GM19193 (cell line): ENCODE results near the gene FAM120C.

ENCODE experiments used
- POLR2A ChIP-seq: IDR thresholded peaks from 4 replicates; pipeline ENCODE4 v1.6.1; 2011; ENCODE audit not compliant: insufficient read depth, insufficient read length; ENCODE audit errors: extremely low read depth

The FAM120C gene, protein sequence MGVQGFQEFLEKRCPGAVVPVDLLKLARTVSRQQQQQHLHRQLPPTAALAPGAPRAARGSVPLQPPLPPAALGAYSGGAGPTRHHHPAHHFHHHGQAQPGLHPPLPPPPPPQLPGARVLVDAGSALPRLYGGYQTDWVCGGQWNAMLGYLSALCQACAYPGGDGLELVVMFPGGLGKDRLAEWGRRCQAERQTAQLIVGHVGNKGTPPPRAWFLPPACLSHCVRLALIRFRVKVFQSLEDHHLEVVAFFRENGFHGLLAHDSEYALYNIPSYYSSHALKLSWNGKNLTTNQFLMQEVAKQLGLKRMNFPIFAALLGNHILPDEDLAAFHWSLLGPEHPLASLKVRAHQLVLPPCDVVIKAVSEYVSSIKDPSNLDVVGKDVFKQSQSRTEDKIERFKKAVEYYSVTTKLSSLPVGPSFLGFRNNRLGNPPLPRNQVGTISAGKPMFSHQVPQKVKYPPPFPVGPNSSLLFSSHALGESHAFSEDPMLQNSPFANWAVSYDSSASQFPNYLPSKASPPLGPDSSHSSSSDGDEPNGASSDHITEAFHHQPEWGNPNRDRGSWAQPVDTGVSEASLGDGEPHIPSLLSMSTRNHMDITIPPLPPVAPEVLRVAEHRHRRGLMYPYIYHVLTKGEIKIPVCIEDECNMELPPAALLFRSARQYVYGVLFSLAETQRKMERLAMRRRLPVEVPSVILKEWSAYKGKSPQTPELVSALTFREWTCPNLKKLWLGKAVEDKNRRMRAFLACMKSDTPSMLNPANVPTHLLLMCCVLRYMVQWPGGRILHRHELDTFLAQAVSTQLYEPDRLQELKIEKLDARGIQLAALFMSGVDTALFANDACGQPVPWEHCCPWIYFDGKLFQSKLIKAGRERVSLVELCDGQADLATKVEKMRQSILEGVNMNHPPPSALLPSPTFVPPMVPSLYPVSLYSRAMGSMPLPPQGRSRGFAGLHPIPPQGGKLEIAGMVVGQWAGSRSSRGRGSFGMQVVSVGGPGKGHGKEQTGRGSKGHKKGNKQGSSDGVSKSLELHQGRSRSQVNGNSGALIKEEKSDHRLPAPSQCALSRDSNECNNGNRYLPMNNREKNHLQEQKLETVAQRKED

DNA sequence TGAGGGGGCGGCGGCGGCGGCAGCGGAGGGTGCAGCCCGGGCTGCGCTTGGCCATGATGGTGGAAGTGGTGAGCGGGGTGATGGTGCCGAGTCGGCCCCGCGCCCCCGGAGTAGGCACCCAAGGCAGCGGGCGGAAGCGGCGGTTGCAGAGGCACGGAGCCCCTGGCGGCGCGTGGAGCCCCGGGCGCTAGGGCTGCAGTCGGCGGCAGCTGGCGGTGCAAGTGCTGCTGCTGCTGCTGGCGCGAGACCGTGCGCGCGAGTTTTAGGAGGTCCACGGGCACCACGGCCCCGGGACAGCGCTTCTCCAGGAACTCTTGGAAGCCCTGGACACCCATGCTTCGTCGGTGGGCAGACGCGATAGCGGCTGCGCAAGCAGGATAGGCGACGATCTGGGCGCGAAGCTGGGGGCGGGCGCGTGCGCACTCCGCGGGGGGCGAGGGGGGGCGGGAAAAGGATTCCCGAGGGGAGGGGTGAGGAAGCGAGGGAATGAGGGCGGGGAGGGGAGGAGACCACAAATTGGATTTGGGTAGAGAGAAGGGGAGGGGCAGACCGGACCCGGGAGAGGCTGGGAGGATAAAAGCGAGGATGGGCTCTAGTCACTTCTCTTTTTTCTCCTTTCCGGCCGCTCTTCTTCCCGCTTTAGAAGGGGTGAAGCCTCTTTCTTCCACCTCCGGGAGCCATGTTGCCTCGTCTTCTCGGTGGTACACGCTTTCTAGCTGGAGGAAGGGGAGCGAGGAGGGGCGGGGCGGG, at the start of gene FAM120C:
Gene FAM120C, minus strand, starts transcription at position 391 of the 750 bp plus-strand sequence. Its CDS starts 56 bp downstream, at position 335.
- no peak for TF ChIP-seq POLR2A

DNA sequence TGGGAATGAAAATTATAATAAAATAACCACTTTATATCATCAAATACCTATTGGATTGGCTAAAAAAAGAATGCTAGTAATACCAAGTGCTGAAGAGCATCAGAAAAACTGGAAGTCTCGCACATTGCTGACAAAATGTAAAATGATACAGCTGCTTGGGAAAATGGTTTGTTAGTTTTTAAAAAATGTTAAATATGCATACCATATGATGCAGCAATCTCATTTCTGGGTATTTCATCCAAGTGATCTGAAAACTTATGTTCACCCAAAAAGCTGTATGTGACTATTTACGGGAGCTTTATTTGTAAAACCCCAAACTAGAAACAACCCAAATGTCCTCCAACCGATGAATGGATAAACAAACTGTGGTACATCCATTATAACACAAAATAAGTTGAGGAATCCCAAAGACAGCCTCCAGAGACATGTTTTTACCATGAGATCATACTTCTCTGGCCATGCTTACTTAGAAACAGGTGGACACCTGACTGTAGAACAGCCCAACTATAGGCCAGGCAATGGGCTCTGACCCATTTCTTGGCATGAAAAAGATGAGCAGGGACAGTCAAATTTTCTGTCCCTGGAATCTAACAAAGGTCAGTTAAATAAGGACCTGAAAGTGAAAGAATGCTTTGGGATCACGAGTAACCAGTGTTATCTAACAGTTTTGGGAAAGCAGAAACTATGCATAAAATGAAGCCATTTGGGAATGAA, 47.5 kb upstream of the FAM120C start:
- TF ChIP-seq POLR2A = no peak

DNA sequence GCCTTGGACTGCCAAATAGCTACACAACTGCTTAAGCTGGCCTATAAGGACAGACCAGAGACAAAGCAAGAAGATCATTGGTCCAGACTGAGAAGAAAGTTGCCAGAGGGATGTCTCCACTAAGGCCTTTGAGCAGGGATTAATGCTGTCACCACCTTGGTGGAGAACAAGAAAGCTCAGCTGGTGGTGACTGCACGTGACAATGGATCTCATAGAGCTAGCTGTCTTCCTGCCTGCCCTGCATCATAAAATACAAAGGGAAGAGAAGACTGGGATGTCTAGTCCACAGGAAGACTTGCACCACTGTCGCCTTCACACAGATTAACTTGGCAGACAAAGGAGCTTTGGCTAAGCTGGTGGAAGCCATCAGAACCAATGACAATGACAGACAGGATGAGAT, 40.5 kb upstream of the FAM120C start:
- no peak for TF ChIP-seq POLR2A

DNA sequence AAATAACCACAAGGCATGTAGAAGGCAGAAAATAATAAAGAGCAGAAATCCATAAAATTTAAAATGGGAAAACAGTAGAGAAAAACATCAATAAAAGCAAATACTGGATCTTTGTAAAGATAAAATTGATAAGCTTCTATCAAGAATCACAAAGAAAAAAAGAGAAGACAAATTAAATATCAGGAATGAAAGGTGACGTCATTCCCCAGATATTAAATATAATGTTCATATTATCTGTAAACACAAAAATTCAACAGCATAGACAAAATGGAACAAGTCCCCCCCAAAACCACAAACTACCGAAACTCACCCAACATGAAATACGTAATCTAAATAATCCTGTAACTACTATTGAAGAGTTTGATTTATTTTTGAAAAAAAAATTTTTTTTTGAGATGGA, 30.5 kb upstream of the FAM120C start:
- TF ChIP-seq POLR2A = no peak

DNA sequence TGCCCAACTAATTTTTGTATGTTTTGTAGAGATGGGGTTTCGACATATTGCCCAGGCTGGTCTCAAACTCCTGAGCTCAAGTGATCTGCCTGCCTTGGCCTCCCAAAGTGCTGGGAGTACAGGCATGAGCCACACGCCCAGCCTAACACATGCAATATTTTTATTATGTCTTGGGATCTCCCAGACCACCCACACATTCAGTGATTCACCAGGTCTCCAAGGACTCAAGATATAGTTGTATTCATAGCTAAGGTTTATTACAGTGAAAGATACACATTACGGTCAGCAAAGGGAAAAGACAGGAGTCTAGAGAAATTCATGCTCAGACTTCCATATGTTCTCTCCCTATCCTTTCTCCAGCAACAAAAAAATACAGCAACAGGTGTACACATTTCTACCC, 25.5 kb upstream of the FAM120C start:
- TF ChIP-seq POLR2A = no peak

DNA sequence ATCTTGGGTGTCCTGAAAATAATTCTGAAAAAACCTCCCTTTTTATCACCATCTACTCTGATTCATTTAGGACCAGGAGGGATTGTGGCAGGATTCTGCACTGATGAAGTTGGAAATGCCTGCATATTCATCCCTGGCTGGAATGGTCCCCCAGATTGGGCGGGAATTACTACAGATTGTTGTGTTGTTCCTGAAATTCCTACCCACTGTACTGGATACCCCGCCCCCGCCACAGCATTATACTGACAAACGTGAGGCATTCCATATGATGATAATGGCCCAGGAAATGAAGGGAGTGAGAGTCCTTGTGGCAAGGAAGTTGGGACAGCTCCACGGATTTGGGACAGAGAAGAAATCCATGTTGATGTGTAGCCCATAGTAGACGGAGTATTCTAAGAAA, 15.2 kb upstream of the FAM120C start:
- TF ChIP-seq POLR2A = no peak

DNA sequence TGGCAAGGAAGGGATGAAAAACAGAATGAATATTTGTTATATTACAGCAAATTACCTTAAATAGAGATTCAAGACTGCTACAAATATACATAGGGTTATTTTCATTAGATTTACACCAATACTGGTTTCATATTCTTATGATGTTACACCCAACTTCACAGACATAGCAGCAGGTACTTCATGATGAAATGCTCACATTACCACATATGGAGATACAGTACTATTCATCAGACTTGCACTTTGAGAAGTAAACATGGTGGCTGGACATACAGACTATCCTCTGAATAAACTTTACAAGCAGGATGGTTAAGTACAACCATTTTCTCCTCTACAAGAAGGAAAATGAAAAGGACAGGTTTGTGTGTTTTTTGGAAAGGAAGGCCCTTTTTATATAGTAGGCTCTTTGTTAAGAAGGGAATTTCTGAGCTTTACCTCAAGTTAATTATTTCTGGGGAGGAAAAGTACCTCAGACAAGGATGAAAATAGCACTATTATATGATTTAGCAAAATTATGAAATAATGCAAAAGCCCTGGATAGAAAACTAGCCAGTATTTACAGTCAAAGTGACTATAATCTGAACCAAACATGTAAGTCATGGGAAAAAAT, 12.0 kb upstream of the FAM120C start:
- no peak for TF ChIP-seq POLR2A

DNA sequence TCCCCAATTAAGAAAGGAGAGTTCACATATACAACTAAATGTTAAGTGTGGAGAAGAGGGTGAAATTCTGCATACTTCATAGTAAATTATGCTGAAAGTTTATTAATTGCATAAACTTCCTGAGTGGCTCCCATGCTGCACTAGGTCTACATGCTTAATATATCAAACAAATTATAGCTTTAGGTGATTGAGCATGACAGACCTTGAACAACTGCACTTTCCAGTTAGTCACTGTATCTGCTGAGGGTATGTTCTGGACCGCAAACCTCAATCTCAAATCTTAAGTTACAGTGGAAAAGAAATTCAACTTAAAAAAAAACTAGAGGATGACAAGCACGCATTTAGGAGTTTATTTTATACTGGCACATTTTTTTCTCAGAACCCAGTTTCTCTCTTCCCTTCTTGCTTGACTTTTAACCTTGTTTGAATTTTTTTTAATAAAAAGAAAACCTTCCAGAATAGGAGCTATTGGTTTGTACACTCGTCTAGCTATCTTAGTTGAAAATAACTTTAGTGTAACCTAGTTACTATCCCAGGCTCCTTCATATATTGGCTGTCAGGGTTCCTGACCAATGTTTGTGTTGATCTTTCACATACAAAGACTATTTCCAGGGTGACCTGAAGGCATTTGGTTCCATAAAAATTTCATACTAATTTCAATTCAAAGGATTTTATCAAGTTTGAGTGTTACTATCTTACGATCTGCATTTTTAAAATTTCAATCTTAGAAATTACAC, 10.2 kb upstream of the FAM120C start:
- no peak for TF ChIP-seq POLR2A

DNA sequence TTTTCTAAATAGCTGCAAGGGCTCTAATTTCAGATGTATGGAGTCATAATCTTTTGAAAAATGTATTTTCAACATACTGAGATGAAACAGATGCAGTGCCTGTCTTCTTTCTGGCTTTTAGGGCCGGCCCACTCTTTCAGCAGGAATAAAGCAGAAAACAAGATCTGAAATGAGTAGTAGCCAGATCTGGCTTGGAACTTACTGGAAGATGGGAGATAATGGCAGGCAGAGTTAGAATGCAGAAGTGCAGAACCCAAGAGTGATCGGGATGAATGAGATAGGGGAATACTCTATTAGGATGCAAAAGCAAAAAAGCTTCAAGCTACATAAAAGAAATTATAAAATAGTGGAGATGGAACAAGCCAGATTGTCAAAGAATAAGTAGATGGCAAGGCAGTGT, 1.4 kb upstream of the FAM120C start:
- TF ChIP-seq POLR2A = no peak

DNA sequence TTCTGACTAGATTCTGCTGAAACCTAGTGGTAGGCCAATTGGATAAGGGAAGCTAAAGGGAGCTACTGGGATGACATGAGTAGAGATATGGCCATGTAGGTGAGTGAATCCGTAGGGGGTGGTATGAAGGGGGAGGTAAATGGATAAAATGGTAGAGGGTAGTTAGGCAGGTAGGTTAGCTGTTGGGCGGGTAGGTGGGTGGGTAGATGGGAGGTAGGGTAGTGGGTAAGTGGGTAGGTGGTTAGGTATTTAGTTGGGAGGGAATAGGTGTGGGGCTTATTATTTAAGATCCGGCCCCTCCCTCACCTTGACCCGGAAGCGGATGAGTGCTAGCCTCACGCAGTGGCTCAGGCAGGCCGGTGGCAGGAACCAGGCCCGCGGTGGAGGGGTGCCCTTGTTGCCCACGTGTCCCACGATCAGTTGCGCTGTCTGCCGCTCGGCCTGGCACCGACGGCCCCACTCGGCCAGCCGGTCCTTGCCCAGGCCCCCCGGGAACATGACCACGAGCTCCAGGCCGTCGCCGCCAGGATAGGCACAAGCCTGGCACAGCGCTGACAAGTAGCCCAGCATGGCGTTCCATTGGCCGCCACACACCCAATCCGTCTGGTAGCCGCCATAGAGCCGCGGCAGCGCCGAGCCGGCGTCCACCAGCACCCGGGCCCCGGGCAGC, 725 bp downstream of the FAM120C start:
- TF ChIP-seq POLR2A = peak; percentile 71

DNA sequence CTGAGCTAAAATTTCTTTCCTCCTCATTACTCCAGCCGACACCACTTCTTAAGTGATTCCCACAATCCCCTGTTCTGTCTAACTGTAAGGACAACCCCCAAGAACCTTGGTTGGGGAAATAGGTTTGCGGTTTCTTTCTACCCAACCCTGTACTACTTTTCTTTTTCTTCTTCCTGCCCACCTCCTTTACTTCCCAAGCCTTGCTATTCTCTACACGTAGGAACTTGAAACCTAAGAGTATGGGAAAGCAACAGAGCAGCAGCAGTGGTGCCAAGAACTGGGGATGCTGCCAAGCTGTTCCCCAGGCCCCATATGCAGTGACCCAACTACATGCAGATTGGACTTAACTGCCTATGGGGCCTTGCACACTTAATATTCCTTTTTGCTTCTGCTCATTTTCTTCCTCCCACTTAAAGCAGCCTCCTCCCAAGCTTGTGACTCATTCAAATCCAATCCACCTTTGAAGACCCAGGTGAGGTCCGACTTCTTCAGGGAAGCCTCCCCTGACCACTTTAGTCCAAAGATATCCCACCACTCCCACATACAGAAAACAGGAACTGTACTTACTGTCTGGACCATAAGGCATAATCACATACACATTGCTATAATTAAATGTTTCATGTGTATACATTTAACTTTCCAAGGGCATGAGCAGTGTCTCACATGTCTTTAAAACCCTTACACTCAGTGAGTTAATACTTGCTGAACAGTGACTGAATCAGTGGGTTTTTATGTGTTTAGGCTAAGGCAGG, 1.7 kb downstream of the FAM120C start:
- no peak for TF ChIP-seq POLR2A

DNA sequence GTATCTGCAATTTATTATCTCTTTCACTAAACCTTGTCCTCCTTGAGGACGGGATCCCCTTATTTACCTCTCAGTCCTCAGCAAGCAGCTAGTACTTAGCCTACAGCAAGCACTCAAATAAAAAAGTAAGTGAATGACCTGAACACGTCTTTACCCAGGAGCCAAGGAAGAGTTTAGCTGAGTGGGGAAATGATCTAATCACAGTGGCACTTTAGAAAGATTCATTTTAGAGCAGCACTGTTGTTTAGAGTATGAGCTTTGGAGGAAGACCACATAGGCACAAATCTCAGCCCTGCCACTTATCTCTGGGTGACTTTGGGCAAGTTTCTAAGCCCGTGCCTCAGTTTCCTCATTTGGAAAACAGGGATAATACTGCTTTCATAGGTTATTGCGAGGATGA, 2.7 kb downstream of the FAM120C start:
- no peak for TF ChIP-seq POLR2A
